ENCODE data around the gene GNAT2.
"Not testable (repeated sequence)": the region's sequence is repeated elsewhere in the genome, so short reads cannot be mapped to it uniquely, and the experiment has no call there.

Gene GNAT2
- total RNA-seq = 0.11 to 0.58 (median 0.21) reads per million in 3 experiments

- DNase-seq = peak; percentile 72
Observed at GRCh38 chr1:109619576-109620400, at the start of gene GNAT2, which contains the start of gene AMPD2. TSS of gene GNAT2 (minus strand) at chr1:109619616. CDS start at chr1:109612870, 6,746 bp downstream. TSS of gene AMPD2 (plus strand) at chr1:109619837. CDS start at chr1:109621176, 1,339 bp downstream.

GRCh38 chr1:109668123-109668775 lies 48.8 kb upstream of the GNAT2 start:
- no peak for DNase-seq

- peak; percentile 66 for DNase-seq
Observed at GRCh38 chr1:109667452-109668122, 48.2 kb upstream of the GNAT2 start, which contains the start of gene GSTM2. TSS of gene GSTM2 (plus strand) at chr1:109668057. CDS start at chr1:109668116, 59 bp downstream.

GRCh38 chr1:109664671-109665070 lies 45.3 kb upstream of the GNAT2 start:
- DNase-seq = no peak

- DNase-seq = no peak
Observed at GRCh38 chr1:109661391-109661790, 42.0 kb upstream of the GNAT2 start.

GRCh38 chr1:109660691-109661026 lies 41.2 kb upstream of the GNAT2 start:
- DNase-seq = not testable (repeated sequence)

- no peak for DNase-seq
Observed at GRCh38 chr1:109659997-109660690, 40.7 kb upstream of the GNAT2 start.

GRCh38 chr1:109659145-109659544 lies 39.7 kb upstream of the GNAT2 start:
- no peak for DNase-seq

GRCh38 chr1:109658533-109659042 lies 39.2 kb upstream of the GNAT2 start:
- no peak for DNase-seq

GRCh38 chr1:109657970-109658369 lies 38.6 kb upstream of the GNAT2 start:
- DNase-seq = no peak

- DNase-seq = no peak
Observed at GRCh38 chr1:109657395-109657794, 38.0 kb upstream of the GNAT2 start.

GRCh38 chr1:109655615-109656519 lies 36.5 kb upstream of the GNAT2 start, which contains the start of gene GSTM4:
TSS of gene GSTM4 (plus strand) at chr1:109656099. CDS start at chr1:109656390, 291 bp downstream.
- DNase-seq = peak; percentile 32

GRCh38 chr1:109654519-109654918 lies 35.1 kb upstream of the GNAT2 start:
- DNase-seq = no peak

- no peak for DNase-seq
Observed at GRCh38 chr1:109653306-109653705, 33.9 kb upstream of the GNAT2 start.

- DNase-seq = no peak
Observed at GRCh38 chr1:109652402-109652801, 33.0 kb upstream of the GNAT2 start.

- no peak for DNase-seq
Observed at GRCh38 chr1:109650609-109651008, 31.2 kb upstream of the GNAT2 start.

- DNase-seq = no peak
Observed at GRCh38 chr1:109649491-109649914, 30.1 kb upstream of the GNAT2 start.

GRCh38 chr1:109644670-109645069 lies 25.3 kb upstream of the GNAT2 start:
- no peak for DNase-seq

GRCh38 chr1:109643385-109644230 lies 24.2 kb upstream of the GNAT2 start:
- peak; percentile 72 for DNase-seq

- DNase-seq = no peak
Observed at GRCh38 chr1:109642626-109643025, 23.2 kb upstream of the GNAT2 start.
